Transverse colon (tissue), 4 donors: ENCODE measurements around the gene RAB3A. TPM values are rescaled to one million over a fixed set of nuclear protein-coding genes. Genes with fewer than 3 reads are reported as not detected.

Source experiments
- DNase-seq: peaks from one replicate; pipeline ENCODE4 v3.0.0-alpha.2; 2019
- H3K27ac ChIP-seq, 4 donors: fragments of 200-600 bp; sonication (generic); 2 replicates each; pipeline ENCODE4 v1.5.1; 2016 to 2018; ENCODE audit warnings: inconsistent platforms in 4 of 4
- H3K27me3 ChIP-seq: fragments of 200-600 bp; sonication (generic); 2 replicates; pipeline ENCODE4 v1.5.1; 2017; ENCODE audit warnings: inconsistent platforms
- H3K36me3 ChIP-seq, 4 donors: fragments of 200-600 bp; sonication (generic); 2 replicates each; pipeline ENCODE4 v1.5.1; 2017 to 2019; ENCODE audit warnings: inconsistent platforms in 4 of 4
- H3K4me1 ChIP-seq, 4 donors: fragments of 200-600 bp; sonication (generic); 2 replicates each; pipeline ENCODE4 v1.5.1; 2017 to 2020; ENCODE audit warnings: inconsistent platforms in 4 of 4
- H3K4me3 ChIP-seq, 4 donors: fragments of 200-600 bp; sonication (generic); 1 replicate in 1 of 4; 2 replicates in 3 of 4; pipeline versions ENCODE4 v1.5.1 to v1.6.1; 2017 to 2019; ENCODE audit warnings: inconsistent platforms in 4 of 4
- H3K9me3 ChIP-seq, 2 donors: fragments of 200-600 bp; sonication (generic); 2 replicates each; pipeline ENCODE4 v1.5.1; 2017 to 2019; ENCODE audit warnings: inconsistent platforms in 2 of 2
- CTCF ChIP-seq, 5 experiments: fragments of 200-600 bp in 3 of 5; fragments of 450-650 bp in 2 of 5; sonication (generic) in 3 of 5; IDR thresholded peaks; 1 replicate in 2 of 5; 2 replicates in 3 of 5; pipeline ENCODE4 v1.5.1; 2016 to 2017; ENCODE audit warnings: antibody characterized with exemption in 5 of 5, inconsistent platforms in 3 of 5, mild to moderate bottlenecking in 2 of 5, moderate library complexity in 1 of 5
- EP300 ChIP-seq: sonication (generic); formaldehyde crosslinking; IDR thresholded peaks from one replicate; pipeline ENCODE4 v1.6.1; 2017; ENCODE audit warnings: antibody characterized with exemption, low read depth
- POLR2A ChIP-seq: fragments of 450-650 bp; IDR thresholded peaks from one replicate; pipeline ENCODE4 v1.6.1; 2016; ENCODE audit warnings: antibody characterized with exemption, mild to moderate bottlenecking, moderate library complexity
- POLR2AphosphoS5 ChIP-seq, 3 donors: sonication (generic); formaldehyde crosslinking; IDR thresholded peaks; one replicate each; pipeline ENCODE4 v1.6.1; 2016; ENCODE audit warnings: antibody characterized with exemption in 3 of 3
- WGBS, 2 donors: methylation state at CpG; one replicate each; pipeline ENCODE4 v1.1.5; 2018; ENCODE audit warnings: low coverage in 1 of 2; 5-methylcytosine and 5-hydroxymethylcytosine counted together
- in situ Hi-C, 4 donors: fragments of 200-750 bp; cut with MboI; loops; one replicate each; pipeline versions ENCODE4 v1.15.0 to v1.15.1; 2017; ENCODE audit warnings: low sequenced_read_pairs in 3 of 4, low pct_ligation_motif_present in 1 of 4, low pct_unique_long_range_greater_than_20kb in 1 of 4
- intact Hi-C: fragments of 100-400 bp; cut with DNase I; formaldehyde crosslinking; loops from one replicate; pipeline ENCODE4 v1.15.1; 2023; ENCODE audit warnings: low total_unique reads
- total RNA-seq, 4 donors: library from RNA; depleted of rRNA; stranded (reverse); fragments of >200 nt; gene quantifications; one replicate each; pipeline ENCODE4 v1.1.0, GENCODE V29; 2016

The RAB3A gene
- total RNA-seq, 4 donors from 2014 or later: 2.2 to 8.6 (median 3.8) TPM; not detected in 1

GRCh38 chr19:18191640-18192062, 12.2 kb downstream of the RAB3A start:
- peaks cover 14 to 24% (median 19%) of the 10 kb centered on the region in 4 donors for H3K4me1 ChIP-seq
- no peaks in the 10 kb centered on the region for H3K9me3 ChIP-seq
- no peaks in the 10 kb centered on the region for H3K36me3 ChIP-seq
- WGBS, 2 donors: 57% methylated on average over 5 of the region's 5 CpGs; no CpG with 5 or more reads in 1 of the 2 donors
- no peak for TF ChIP-seq CTCF (IDR thresholded peaks at IDR 0.05)
- no peak for TF ChIP-seq POLR2A
- no peak for TF ChIP-seq POLR2AphosphoS5 (IDR thresholded peaks at IDR 0.05)
- TF ChIP-seq EP300: no peak
- intact Hi-C loops: no loop called here
- in situ Hi-C loops: no loop called here
- peak overlapping the region; percentile 92 to 100 (median 95) for H3K27ac ChIP-seq
- H3K4me3 ChIP-seq: peak overlapping the region in 3 of 4 donors; percentile 48 to 58 (median 53)
- no peaks in the 10 kb centered on the region for H3K27me3 ChIP-seq
- DNase-seq: peak; percentile 22

- Histone ChIP-seq H3K4me3 (no peak overlapping the region), H3K27me3 (no peaks in the 10 kb centered on the region), H3K36me3 (no peaks in the 10 kb centered on the region), H3K4me1 (peaks cover 14 to 24% (median 19%) of the 10 kb centered on the region in 4 donors), H3K27ac (no peak overlapping the region), H3K9me3 (no peaks in the 10 kb centered on the region)
- in situ Hi-C loops: no loop called here
- no peak for DNase-seq
- TF ChIP-seq POLR2AphosphoS5 (IDR thresholded peaks at IDR 0.05) (no peak), POLR2A (no peak), EP300 (no peak), CTCF (IDR thresholded peaks at IDR 0.05) (no peak)
- WGBS, 2 donors: 90% methylated on average over 2 to 4 of the region's 4 CpGs
- intact Hi-C loops: no loop called here
Measured at GRCh38 chr19:18190278-18190677, 13.6 kb downstream of the RAB3A start.

- TF ChIP-seq POLR2A (no peak), EP300 (no peak), POLR2AphosphoS5 (IDR thresholded peaks at IDR 0.05) (no peak), CTCF (IDR thresholded peaks at IDR 0.05) (no peak)
- Histone ChIP-seq H3K4me1 (peaks cover 0 to 15% (median 9%) of the 10 kb centered on the region in 4 donors), H3K9me3 (no peaks in the 10 kb centered on the region), H3K36me3 (no peaks in the 10 kb centered on the region), H3K27ac (no peak overlapping the region), H3K27me3 (no peaks in the 10 kb centered on the region), H3K4me3 (no peak overlapping the region)
- WGBS, 2 donors: 81% methylated on average over 6 of the region's 6 CpGs; no CpG with 5 or more reads in 1 of the 2 donors
- no peak for DNase-seq
- in situ Hi-C loops: no loop called here
- intact Hi-C loops: no loop called here
Measured at GRCh38 chr19:18185538-18185937, 18.3 kb downstream of the RAB3A start.

GRCh38 chr19:18183529-18183928, 20.3 kb downstream of the RAB3A start:
- H3K4me3 ChIP-seq: no peak overlapping the region
- no peaks in the 10 kb centered on the region for H3K27me3 ChIP-seq
- H3K36me3 ChIP-seq: no peaks in the 10 kb centered on the region
- intact Hi-C loops: no loop called here
- in situ Hi-C loops: no loop called here
- peak overlapping the region; percentile 20 to 75 (median 62) for H3K27ac ChIP-seq
- DNase-seq: peak; percentile 48
- peak in 1 of 3 donors; percentile 7 for TF ChIP-seq POLR2AphosphoS5 (IDR thresholded peaks at IDR 0.05)
- TF ChIP-seq EP300: no peak
- H3K9me3 ChIP-seq: no peaks in the 10 kb centered on the region
- H3K4me1 ChIP-seq: peaks cover 0 to 15% (median 9%) of the 10 kb centered on the region in 4 donors

GRCh38 chr19:18179957-18180356, 23.9 kb downstream of the RAB3A start:
- no peaks in the 10 kb centered on the region for H3K27me3 ChIP-seq
- in situ Hi-C loops (no loop called here), intact Hi-C loops (no loop called here)
- peaks cover 0 to 16% (median 11%) of the 10 kb centered on the region in 4 donors for H3K4me1 ChIP-seq
- WGBS, 2 donors: 71 to 86% methylated on average over 5 of the region's 5 CpGs
- no peak overlapping the region for H3K27ac ChIP-seq
- no peaks in the 10 kb centered on the region for H3K9me3 ChIP-seq
- TF ChIP-seq CTCF (IDR thresholded peaks at IDR 0.05): no peak
- no peak for TF ChIP-seq POLR2AphosphoS5 (IDR thresholded peaks at IDR 0.05)
- no peak for TF ChIP-seq POLR2A
- TF ChIP-seq EP300: no peak
- no peak overlapping the region for H3K4me3 ChIP-seq
- no peak for DNase-seq
- H3K36me3 ChIP-seq: no peaks in the 10 kb centered on the region
